Adipocyte (in vitro differentiated cells): Measurements from ENCODE around the gene CD27.
"Not testable (repeated sequence)": the region's sequence is repeated elsewhere in the genome, so short reads cannot be mapped to it uniquely, and the experiment has no call there.

Experiments
- DNase-seq: peaks from one replicate; pipeline ENCODE4 v3.0.0-alpha.2; 2015; ENCODE audit warnings: low read depth
- H3K27me3 ChIP-seq: replicated peaks from 2 replicates; pipeline ENCODE4 v1.7.0; 2013; ENCODE audit warnings: mild to moderate bottlenecking, low read length, moderate library complexity; ENCODE audit not compliant: control insufficient read depth, insufficient read depth
- H3K36me3 ChIP-seq: 2 replicates; pipeline ENCODE4 v1.7.0; 2013; ENCODE audit warnings: low read length, mild to moderate bottlenecking, moderate library complexity; ENCODE audit not compliant: control insufficient read depth, insufficient read depth, severe bottlenecking
- H3K4me1 ChIP-seq: 2 replicates; pipeline ENCODE4 v1.7.0; 2013; ENCODE audit warnings: mild to moderate bottlenecking, low read length, moderate library complexity; ENCODE audit not compliant: control insufficient read depth, insufficient read depth
- H3K4me3 ChIP-seq: 2 replicates; pipeline ENCODE4 v1.7.0; 2013; ENCODE audit warnings: mild to moderate bottlenecking, low read length, moderate library complexity
- H3K9ac ChIP-seq: 2 replicates; pipeline ENCODE4 v1.7.0; 2013; ENCODE audit warnings: mild to moderate bottlenecking, low read length, moderate library complexity
- H3K9me3 ChIP-seq: 2 replicates; pipeline ENCODE4 v1.7.0; 2013; ENCODE audit warnings: mild to moderate bottlenecking, low read length, moderate library complexity; ENCODE audit not compliant: control insufficient read depth

Gene CD27

GRCh38 chr12:6465467-6466183 is 20.9 kb downstream of the CD27 start:
- Histone ChIP-seq H3K9me3 (no peaks in the 10 kb centered on the region), H3K36me3 (peaks cover 58% of the 10 kb centered on the region), H3K9ac (no peak overlapping the region), H3K27me3 (no peaks in the 10 kb centered on the region), H3K4me1 (peaks cover 22% of the 10 kb centered on the region), H3K4me3 (no peak overlapping the region)
- DNase-seq, result peak; percentile 89

- no peaks in the 10 kb centered on the region for H3K9me3 ChIP-seq
Observed at GRCh38 chr12:6466184-6466573, 21.4 kb downstream of the CD27 start.

GRCh38 chr12:6466751-6467150 is 22.0 kb downstream of the CD27 start:
- H3K27me3 ChIP-seq, H3K9ac ChIP-seq, H3K4me3 ChIP-seq, H3K9me3 ChIP-seq, DNase-seq: not testable (repeated sequence)
- Histone ChIP-seq H3K36me3 (peaks cover 47% of the 10 kb centered on the region), H3K4me1 (peaks cover 28% of the 10 kb centered on the region)

More at GRCh38 chr12:6466184-6466573, 21.4 kb downstream of the CD27 start:
- Histone ChIP-seq H3K27me3 (no peaks in the 10 kb centered on the region), H3K9ac (no peak overlapping the region), H3K4me3 (no peak overlapping the region), H3K36me3 (peaks cover 52% of the 10 kb centered on the region), H3K4me1 (peaks cover 22% of the 10 kb centered on the region)
- no peak for DNase-seq

- Histone ChIP-seq H3K4me1 (peaks cover 33% of the 10 kb centered on the region), H3K36me3 (peaks cover 37% of the 10 kb centered on the region), H3K4me3 (peak overlapping the region; percentile 87)
- DNase-seq, H3K9me3 ChIP-seq, H3K9ac ChIP-seq, H3K27me3 ChIP-seq: not testable (repeated sequence)
Observed at GRCh38 chr12:6467571-6468282, 23.0 kb downstream of the CD27 start.

- Histone ChIP-seq H3K9ac (no peak overlapping the region), H3K4me3 (peak overlapping the region; percentile 87), H3K36me3 (peaks cover 32% of the 10 kb centered on the region), H3K9me3 (no peaks in the 10 kb centered on the region), H3K4me1 (peaks cover 33% of the 10 kb centered on the region), H3K27me3 (no peaks in the 10 kb centered on the region)
- DNase-seq, result peak; percentile 54
Observed at GRCh38 chr12:6468283-6468575, 23.5 kb downstream of the CD27 start.

- peaks cover 23% of the 10 kb centered on the region for H3K36me3 ChIP-seq
- DNase-seq, result no peak
- peak overlapping the region; percentile 87 for H3K4me3 ChIP-seq
- no peaks in the 10 kb centered on the region for H3K9me3 ChIP-seq
- H3K4me1 ChIP-seq, result peaks cover 33% of the 10 kb centered on the region
- peak overlapping the region; percentile 91 for H3K9ac ChIP-seq
- no peaks in the 10 kb centered on the region for H3K27me3 ChIP-seq
Observed at GRCh38 chr12:6469092-6469491, 24.3 kb downstream of the CD27 start.

GRCh38 chr12:6469609-6470374 is 25.0 kb downstream of the CD27 start:
- H3K27me3 ChIP-seq, result no peaks in the 10 kb centered on the region
- H3K36me3 ChIP-seq, result peaks cover 16% of the 10 kb centered on the region
- H3K4me3 ChIP-seq, result peak overlapping the region; percentile 87
- DNase-seq, result peak; percentile 21
- peaks cover 33% of the 10 kb centered on the region for H3K4me1 ChIP-seq
- H3K9ac ChIP-seq, result peak overlapping the region; percentile 91
- no peaks in the 10 kb centered on the region for H3K9me3 ChIP-seq

GRCh38 chr12:6470375-6471163 is 25.8 kb downstream of the CD27 start, which contains the start of gene VAMP1:
TSS of gene VAMP1 (minus strand) at chr12:6470677. CDS start at chr12:6470531, 146 bp downstream.
- Histone ChIP-seq H3K9ac (peak within 1 kb of the TSS; percentile 91), H3K27me3 (no peaks in the 10 kb centered on the region), H3K9me3 (no peaks in the 10 kb centered on the region), H3K36me3 (peaks cover 11% of the 10 kb centered on the region), H3K4me3 (peak within 1 kb of the TSS; percentile 87), H3K4me1 (peaks cover 33% of the 10 kb centered on the region)
- DNase-seq, result peak; percentile 99

GRCh38 chr12:6471989-6472360 is 27.2 kb downstream of the CD27 start:
- Histone ChIP-seq H3K27me3 (no peaks in the 10 kb centered on the region), H3K4me3 (no peak overlapping the region), H3K9ac (peak overlapping the region; percentile 13), H3K4me1 (peaks cover 38% of the 10 kb centered on the region), H3K9me3 (no peaks in the 10 kb centered on the region), H3K36me3 (no peaks in the 10 kb centered on the region)
- DNase-seq, result peak; percentile 14

GRCh38 chr12:6472491-6472890 is 27.7 kb downstream of the CD27 start:
- no peak for DNase-seq
- H3K4me1 ChIP-seq, result peaks cover 38% of the 10 kb centered on the region
- no peaks in the 10 kb centered on the region for H3K27me3 ChIP-seq
- H3K9me3 ChIP-seq, result no peaks in the 10 kb centered on the region
- peak overlapping the region; percentile 13 for H3K9ac ChIP-seq
- H3K36me3 ChIP-seq, result no peaks in the 10 kb centered on the region
- H3K4me3 ChIP-seq, result no peak overlapping the region
